ENCODE data around the gene FNDC3B.
"Not testable (repeated sequence)": the region's sequence is repeated elsewhere in the genome, so short reads cannot be mapped to it uniquely, and the experiment has no call there.

The FNDC3B gene

GRCh38 chr3:172076212-172076611, 36.8 kb downstream of the FNDC3B start:
- no peak for DNase-seq

- DNase-seq: no peak
These were observed 37.9 kb downstream of the FNDC3B start for GRCh38 chr3:172077197-172077757.

GRCh38 chr3:172078244-172078643, 38.9 kb downstream of the FNDC3B start:
- DNase-seq: no peak

- no peak for DNase-seq
These were observed 39.3 kb downstream of the FNDC3B start for GRCh38 chr3:172078721-172079120.

- DNase-seq: no peak
These were observed 40.1 kb downstream of the FNDC3B start for GRCh38 chr3:172079326-172079976.

- DNase-seq: no peak
These were observed 41.1 kb downstream of the FNDC3B start for GRCh38 chr3:172080503-172080902.

- DNase-seq: no peak
These were observed 42.9 kb downstream of the FNDC3B start for GRCh38 chr3:172082269-172082668.

- no peak for DNase-seq
These were observed 43.6 kb downstream of the FNDC3B start for GRCh38 chr3:172082820-172083513.

- DNase-seq: no peak
These were observed 44.6 kb downstream of the FNDC3B start for GRCh38 chr3:172083995-172084409.

GRCh38 chr3:172084871-172085556, 45.6 kb downstream of the FNDC3B start:
- no peak for DNase-seq

GRCh38 chr3:172085557-172085895, 46.1 kb downstream of the FNDC3B start:
- no peak for DNase-seq

- DNase-seq: no peak
These were observed 46.7 kb downstream of the FNDC3B start for GRCh38 chr3:172086071-172086470.

- DNase-seq: no peak
These were observed 47.8 kb downstream of the FNDC3B start for GRCh38 chr3:172087198-172087597.

GRCh38 chr3:172087602-172088580, 48.5 kb downstream of the FNDC3B start:
- DNase-seq: no peak

GRCh38 chr3:172089250-172089649, 49.9 kb downstream of the FNDC3B start:
- no peak for DNase-seq

- DNase-seq: no peak
These were observed 50.7 kb downstream of the FNDC3B start for GRCh38 chr3:172090035-172090434.

- DNase-seq: no peak
These were observed 53.3 kb downstream of the FNDC3B start for GRCh38 chr3:172092658-172093057.

- DNase-seq: not testable (repeated sequence)
These were observed 54.4 kb downstream of the FNDC3B start for GRCh38 chr3:172093581-172094443.

GRCh38 chr3:172094621-172095557, 55.5 kb downstream of the FNDC3B start:
- no peak for DNase-seq

- DNase-seq: no peak
These were observed 57.6 kb downstream of the FNDC3B start for GRCh38 chr3:172096881-172097420.

Data from activated effector memory CD4-positive, alpha-beta T cell treated with Interleukin-2 at 50 U/mL for 16 hours (primary cell).